Caco-2 (cell line): Measurements from ENCODE around the gene NRXN3. TPM values are rescaled to one million over a fixed set of nuclear protein-coding genes. Genes with fewer than 3 reads are reported as not detected.

Experiments
- BruUV-seq: library from RNA; stranded (reverse); fragments of 400-500 nt; replicated peaks from 2 replicates; lab custom pipeline; 2021; lab: Mats Ljungman, UMichigan
- CTCF ChIA-PET: fragments of 300-600 bp; sonication (Branson Sonifier 250); formaldehyde crosslinking; loops from one replicate; lab custom pipeline; 2022; ENCODE audit warnings: antibody characterized with exemption; lab: Charles Lee
- POLR2A ChIA-PET: fragments of 300-600 bp; sonication (Branson Sonifier 250); formaldehyde crosslinking; loops from one replicate; lab custom pipeline; 2022; ENCODE audit warnings: antibody characterized with exemption; lab: Charles Lee
- DNase-seq, 2 experiments: peaks; one replicate each; pipeline versions ENCODE4 v3.0.0 to v3.0.0-alpha.2; 2020 to 2022
- H3K27me3 ChIP-seq: replicated peaks from 2 replicates; pipeline ENCODE4 v1.6.0; 2011; ENCODE audit warnings: low read length; ENCODE audit not compliant: control insufficient read depth, insufficient read depth
- H3K36me3 ChIP-seq: 2 replicates; pipeline ENCODE4 v1.5.1; 2011; ENCODE audit warnings: low read length; ENCODE audit not compliant: control insufficient read depth, insufficient read depth
- H3K4me1 ChIP-seq: fragments of 250-450 bp; sonication (Bioruptor Pico); 2 replicates; pipeline ENCODE4 v1.5.1; 2020; ENCODE audit warnings: mild to moderate bottlenecking
- H3K4me3 ChIP-seq: 2 replicates; pipeline ENCODE4 v1.5.1; 2011; ENCODE audit warnings: low read depth, mild to moderate bottlenecking, control low read depth, low read length
- H3K9me3 ChIP-seq: fragments of 250-450 bp; sonication (Bioruptor Pico); 2 replicates; pipeline ENCODE4 v1.5.1; 2020; ENCODE audit warnings: mild to moderate bottlenecking, moderate library complexity
- H3K27ac Mint-ChIP-seq: one replicate; pipeline ENCODE4 v1.8.0; 2022; ENCODE audit warnings: mixed read lengths; ENCODE audit not compliant: unreplicated experiment
- H3K27me3 Mint-ChIP-seq: one replicate; pipeline ENCODE4 v1.8.0; 2022; ENCODE audit warnings: mixed read lengths; ENCODE audit not compliant: insufficient read depth, unreplicated experiment
- H3K36me3 Mint-ChIP-seq: one replicate; pipeline ENCODE4 v1.8.0; 2022; ENCODE audit warnings: mild to moderate bottlenecking, mixed read lengths; ENCODE audit not compliant: insufficient read depth, unreplicated experiment
- H3K4me1 Mint-ChIP-seq: one replicate; pipeline ENCODE4 v1.8.0; 2022; ENCODE audit warnings: low read depth, mixed read lengths; ENCODE audit not compliant: unreplicated experiment
- H3K4me3 Mint-ChIP-seq: one replicate; pipeline ENCODE4 v1.8.0; 2022; ENCODE audit warnings: mild to moderate bottlenecking, moderate library complexity, mixed read lengths; ENCODE audit not compliant: unreplicated experiment
- H3K9me3 Mint-ChIP-seq: one replicate; pipeline ENCODE4 v1.8.0; 2022; ENCODE audit warnings: mixed read lengths; ENCODE audit not compliant: unreplicated experiment
- intact Hi-C: fragments of 100-400 bp; cut with micrococcal nuclease; formaldehyde crosslinking; loops from one replicate; pipeline ENCODE4 v1.10.0; 2022; ENCODE audit not compliant: unreplicated experiment
- total RNA-seq: library from RNA; stranded (reverse); gene quantifications from 2 replicates; pipeline ENCODE4 v1.2.3, GENCODE V29; 2022
- TF ChIP-seq, protein P1 (sequence below), 2 experiments: fragments of 200-600 bp in 1 of 2; IDR thresholded peaks; 1 replicate in 1 of 2; 2 replicates in 1 of 2; pipeline versions ENCODE4 v1.5.1 to v1.8.0; 2011 to 2022; ENCODE audit warnings: antibody characterized with exemption in 1 of 2, control low read depth in 1 of 2, inconsistent platforms in 1 of 2, low read depth in 1 of 2, low read length in 1 of 2, mild to moderate bottlenecking in 1 of 2, moderate library complexity in 1 of 2; ENCODE audit not compliant: insufficient read depth in 1 of 2, severe bottlenecking in 1 of 2, unreplicated experiment in 1 of 2

Gene NRXN3
- total RNA-seq, 1 experiment from 2014 or later: 12.4 TPM

DNA sequence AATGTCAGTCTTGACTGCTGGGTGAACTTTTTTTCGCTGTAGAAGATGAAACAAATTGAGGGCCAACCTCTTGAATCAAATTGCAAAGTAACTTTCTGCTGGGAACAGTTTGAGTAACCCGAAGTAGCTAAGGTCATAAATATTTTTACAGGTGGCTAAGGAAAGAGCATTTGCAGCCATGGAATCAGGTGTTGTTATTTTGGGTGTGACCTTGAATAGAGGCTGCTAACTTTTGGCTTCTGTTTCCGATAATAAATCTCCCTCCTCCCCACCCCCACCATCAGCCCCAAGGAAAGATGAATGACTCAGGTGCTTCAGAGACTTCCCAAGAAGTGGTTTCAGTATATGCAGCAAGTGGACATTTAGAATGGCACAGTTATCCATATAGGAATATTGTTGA, 1469.4 kb downstream of the NRXN3 start:
- Histone ChIP-seq H3K36me3 (no peaks in the 10 kb centered on the region), H3K4me1 (no peaks in the 10 kb centered on the region), H3K9me3 (no peaks in the 10 kb centered on the region), H3K27me3 (no peaks in the 10 kb centered on the region), H3K4me3 (no peak overlapping the region)
- BruUV-seq: no TSS peak
- Mint-ChIP-seq H3K27me3 (no peaks in the 10 kb centered on the region), H3K4me3 (no peak overlapping the region), H3K27ac (peak overlapping the region; percentile 53), H3K36me3 (no peaks in the 10 kb centered on the region), H3K4me1 (peaks cover 10% of the 10 kb centered on the region), H3K9me3 (peaks cover 23% of the 10 kb centered on the region)
- TF ChIP-seq, protein P1, sequence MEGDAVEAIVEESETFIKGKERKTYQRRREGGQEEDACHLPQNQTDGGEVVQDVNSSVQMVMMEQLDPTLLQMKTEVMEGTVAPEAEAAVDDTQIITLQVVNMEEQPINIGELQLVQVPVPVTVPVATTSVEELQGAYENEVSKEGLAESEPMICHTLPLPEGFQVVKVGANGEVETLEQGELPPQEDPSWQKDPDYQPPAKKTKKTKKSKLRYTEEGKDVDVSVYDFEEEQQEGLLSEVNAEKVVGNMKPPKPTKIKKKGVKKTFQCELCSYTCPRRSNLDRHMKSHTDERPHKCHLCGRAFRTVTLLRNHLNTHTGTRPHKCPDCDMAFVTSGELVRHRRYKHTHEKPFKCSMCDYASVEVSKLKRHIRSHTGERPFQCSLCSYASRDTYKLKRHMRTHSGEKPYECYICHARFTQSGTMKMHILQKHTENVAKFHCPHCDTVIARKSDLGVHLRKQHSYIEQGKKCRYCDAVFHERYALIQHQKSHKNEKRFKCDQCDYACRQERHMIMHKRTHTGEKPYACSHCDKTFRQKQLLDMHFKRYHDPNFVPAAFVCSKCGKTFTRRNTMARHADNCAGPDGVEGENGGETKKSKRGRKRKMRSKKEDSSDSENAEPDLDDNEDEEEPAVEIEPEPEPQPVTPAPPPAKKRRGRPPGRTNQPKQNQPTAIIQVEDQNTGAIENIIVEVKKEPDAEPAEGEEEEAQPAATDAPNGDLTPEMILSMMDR (IDR thresholded peaks at IDR 0.05; ENCODE audit: insufficient read depth in 1 of 2, low read depth in 1 of 2, low read length in 1 of 2, severe bottlenecking in 1 of 2, unreplicated experiment in 1 of 2): no peak
- intact Hi-C loops: no loop called here
- no peak for DNase-seq
- POLR2A ChIA-PET: no interaction called here
- CTCF ChIA-PET: no interaction called here

DNA sequence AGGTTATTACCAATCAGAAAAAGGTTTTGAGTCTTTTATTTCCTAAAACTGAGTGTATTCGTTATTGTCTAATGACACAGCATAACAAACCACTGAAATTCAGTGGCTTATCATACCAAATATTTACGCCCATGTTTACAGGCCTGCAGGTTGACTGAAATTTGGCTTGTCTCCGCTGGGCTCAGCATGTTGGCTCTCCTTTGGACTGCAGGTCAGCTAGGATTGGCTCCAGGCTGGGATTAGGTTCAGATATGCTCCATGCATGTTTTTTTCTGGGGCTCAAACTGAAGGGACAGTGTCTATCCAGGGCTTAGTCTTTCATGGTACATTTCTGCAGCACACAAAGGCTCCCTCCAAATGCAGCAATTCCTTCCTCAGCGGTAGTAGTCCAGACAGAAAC, 1471.2 kb downstream of the NRXN3 start:
- H3K4me3 ChIP-seq: no peak overlapping the region
- no peaks in the 10 kb centered on the region for H3K27me3 Mint-ChIP-seq
- intact Hi-C loops: no loop called here
- no peaks in the 10 kb centered on the region for H3K36me3 ChIP-seq
- peaks cover 9% of the 10 kb centered on the region for H3K9me3 Mint-ChIP-seq
- no peak overlapping the region for H3K27ac Mint-ChIP-seq
- ChIA-PET POLR2A (no interaction called here), CTCF (no interaction called here)
- H3K36me3 Mint-ChIP-seq: no peaks in the 10 kb centered on the region
- BruUV-seq: no TSS peak
- no peak overlapping the region for H3K4me3 Mint-ChIP-seq
- H3K4me1 Mint-ChIP-seq: peaks cover 10% of the 10 kb centered on the region
- no peaks in the 10 kb centered on the region for H3K4me1 ChIP-seq
- no peaks in the 10 kb centered on the region for H3K27me3 ChIP-seq
- TF ChIP-seq, protein P1 (IDR thresholded peaks at IDR 0.05; ENCODE audit: insufficient read depth in 1 of 2, low read depth in 1 of 2, low read length in 1 of 2, severe bottlenecking in 1 of 2, unreplicated experiment in 1 of 2): no peak
- DNase-seq: no peak
- H3K9me3 ChIP-seq: no peaks in the 10 kb centered on the region

DNA sequence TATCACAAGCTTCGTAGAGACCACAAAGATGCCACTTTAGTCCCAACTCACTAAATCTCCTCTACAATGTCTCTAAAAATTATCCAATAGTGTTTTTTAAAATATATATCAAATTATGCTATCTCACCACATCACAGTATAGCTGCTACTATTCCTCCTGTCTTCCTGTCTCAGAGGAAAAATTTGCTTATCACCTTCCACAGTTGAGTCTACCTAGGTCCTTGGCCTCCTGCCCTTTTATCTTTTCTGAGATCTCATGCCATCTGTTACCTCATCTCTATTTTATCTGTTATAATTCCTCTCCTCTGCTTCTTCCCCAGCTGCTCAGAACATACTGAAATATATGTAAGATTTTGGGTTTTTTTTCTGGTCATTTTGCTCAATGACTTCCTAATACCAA, 1473.0 kb downstream of the NRXN3 start:
- Histone ChIP-seq H3K4me3 (no peak overlapping the region), H3K4me1 (no peaks in the 10 kb centered on the region), H3K9me3 (no peaks in the 10 kb centered on the region), H3K27me3 (no peaks in the 10 kb centered on the region), H3K36me3 (no peaks in the 10 kb centered on the region)
- CTCF ChIA-PET: no interaction called here
- H3K36me3 Mint-ChIP-seq: no peaks in the 10 kb centered on the region
- TF ChIP-seq, protein P1 (IDR thresholded peaks at IDR 0.05; ENCODE audit: insufficient read depth in 1 of 2, low read depth in 1 of 2, low read length in 1 of 2, severe bottlenecking in 1 of 2, unreplicated experiment in 1 of 2): no peak
- H3K4me3 Mint-ChIP-seq: no peak overlapping the region
- no peaks in the 10 kb centered on the region for H3K27me3 Mint-ChIP-seq
- H3K9me3 Mint-ChIP-seq: peaks cover 9% of the 10 kb centered on the region
- no peak for DNase-seq
- peaks cover 10% of the 10 kb centered on the region for H3K4me1 Mint-ChIP-seq
- no TSS peak for BruUV-seq
- H3K27ac Mint-ChIP-seq: no peak overlapping the region
- POLR2A ChIA-PET: no interaction called here
- intact Hi-C loops: no loop called here
